K562 (cell line): Measurements from ENCODE around the gene HCAR3. TPM values are rescaled to one million over a fixed set of nuclear protein-coding genes. Genes with fewer than 3 reads are reported as not detected.

Source experiments
- ATAC-seq: fragments of 200-7000 bp; cut with Tn5 transposase; 3 replicates; pipeline ENCODE4 v1.9.1; 2020; ENCODE audit warnings: moderate library complexity
- BruUV-seq: library from RNA; stranded (reverse); fragments of 400-500 nt; replicated peaks from 2 replicates; lab custom pipeline; 2021; lab: Mats Ljungman, UMichigan
- CTCF ChIA-PET: fragments of 300-600 bp; formaldehyde crosslinking; extraction: SDS; loops from one replicate; lab custom pipeline; 2021; ENCODE audit warnings: low intra/inter-chr PET ratio; lab: Yijun Ruan, JAX
- POLR2A ChIA-PET: fragments of 300-600, 350-650 bp; sonication (Branson Sonifier 250); formaldehyde crosslinking; extraction: SDS; loops from one replicate; lab custom pipeline; 2021; ENCODE audit warnings: antibody characterized with exemption, inconsistent platforms; lab: Yijun Ruan, JAX
- DNase-seq, 4 experiments: peaks; one replicate each; pipeline versions ENCODE4 v3.0.0 to v3.0.0-alpha.2; 2011 to 2018; ENCODE audit warnings: low spot score in 3 of 4, mixed read lengths in 3 of 4; ENCODE audit errors: extremely low read depth in 1 of 4
- FAIRE-seq: peaks from 2 replicates; lab custom pipeline; 2011; peaks lifted over from hg19 to GRCh38; lab: Jason Lieb, UNC
- H2AFZ ChIP-seq: 2 replicates; pipeline ENCODE4 v1.6.0; 2011; ENCODE audit warnings: low read depth, low read length, control low read depth, inconsistent platforms
- H3K27ac ChIP-seq: fragments of 200-600 bp; 3 replicates; pipeline ENCODE4 v1.8.0; 2011; ENCODE audit warnings: low read depth, mild to moderate bottlenecking, control low read depth, inconsistent platforms, low read length, moderate library complexity, mixed read lengths; ENCODE audit errors: extremely low read depth
- H3K27me3 ChIP-seq, 2 experiments: fragments of 300-600 bp in 1 of 2; 2 replicates in 1 of 2; 3 replicates in 1 of 2; pipeline versions ENCODE4 v1.6.0 to v1.8.0; 2011; ENCODE audit warnings: inconsistent platforms in 2 of 2, low read length in 2 of 2, mild to moderate bottlenecking in 1 of 2, mixed read lengths in 1 of 2, moderate library complexity in 1 of 2; ENCODE audit not compliant: control insufficient read depth in 2 of 2, insufficient read depth in 2 of 2
- H3K36me3 ChIP-seq: fragments of 300-600 bp; 3 replicates; pipeline ENCODE4 v1.8.0; 2011; ENCODE audit warnings: mild to moderate bottlenecking, low read length, inconsistent platforms; ENCODE audit not compliant: control insufficient read depth, insufficient read depth
- H3K4me1 ChIP-seq, 2 experiments: fragments of 200-600 bp in 1 of 2; replicated peaks in 1 of 2; 2 replicates in 1 of 2; 3 replicates in 1 of 2; pipeline versions ENCODE4 v1.5.1 to v1.8.0; 2011; ENCODE audit warnings: inconsistent platforms in 2 of 2, low read length in 2 of 2, mild to moderate bottlenecking in 1 of 2, mixed read lengths in 1 of 2, moderate library complexity in 1 of 2; ENCODE audit not compliant: control insufficient read depth in 2 of 2, insufficient read depth in 2 of 2
- H3K4me2 ChIP-seq: 2 replicates; pipeline ENCODE4 v1.6.1; 2011; ENCODE audit warnings: low read length, control low read depth, inconsistent platforms, mixed read lengths; ENCODE audit not compliant: insufficient read depth
- H3K4me3 ChIP-seq: fragments of 200-600 bp; sonication (generic), shearing (Covaris generic); 2 replicates; pipeline ENCODE4 v1.5.1; 2016; ENCODE audit warnings: control low read depth, inconsistent platforms
- H3K79me2 ChIP-seq: fragments of 200-600 bp; 3 replicates; pipeline ENCODE4 v1.8.0; 2011; ENCODE audit warnings: low read length, inconsistent platforms; ENCODE audit not compliant: control insufficient read depth, insufficient read depth
- H3K9ac ChIP-seq, 2 experiments: 2 replicates each; pipeline versions ENCODE4 v1.6.0 to v1.6.1; 2011; ENCODE audit warnings: low read depth in 2 of 2, low read length in 2 of 2, control low read depth in 1 of 2, inconsistent platforms in 1 of 2, mild to moderate bottlenecking in 1 of 2, mixed read lengths in 1 of 2; ENCODE audit not compliant: insufficient read depth in 1 of 2
- H3K9me1 ChIP-seq: one replicate; pipeline ENCODE4 v1.6.0; 2011; ENCODE audit warnings: inconsistent platforms, mild to moderate bottlenecking, low read length, moderate library complexity; ENCODE audit not compliant: control insufficient read depth, insufficient read depth
- H3K9me3 ChIP-seq: replicated peaks from 2 replicates; pipeline ENCODE4 v1.5.1; 2011; ENCODE audit warnings: low read depth, low read length, inconsistent platforms; ENCODE audit not compliant: control insufficient read depth, insufficient read depth
- H4K20me1 ChIP-seq: replicated peaks from 2 replicates; pipeline ENCODE4 v1.6.1; 2011; ENCODE audit warnings: low read length, inconsistent platforms, mixed read lengths; ENCODE audit not compliant: control insufficient read depth, insufficient read depth
- BACH1 ChIP-seq: fragments of 200-800 bp; sonication (Bioruptor generic); IDR thresholded peaks from 2 replicates; pipeline ENCODE4 v1.6.1; 2016; ENCODE audit warnings: missing genetic modification characterization, missing compliant biosample characterization
- CSDE1 ChIP-seq, 2 experiments: fragments of 450-650 bp; IDR thresholded peaks; 2 replicates each; pipeline ENCODE4 v1.6.1; 2016; ENCODE audit warnings: mild to moderate bottlenecking in 1 of 2
- EGR1 ChIP-seq: fragments of 450-650 bp; conservative IDR thresholded peaks from 2 replicates; pipeline ENCODE4 v1.6.1; 2017; ENCODE audit warnings: mild to moderate bottlenecking
- GTF2B ChIP-seq: IDR thresholded peaks from 2 replicates; pipeline ENCODE4 v1.6.1; 2011; ENCODE audit not compliant: insufficient read length; ENCODE audit errors: extremely low read depth
- NCOA4 ChIP-seq: fragments of 450-650 bp; IDR thresholded peaks from 2 replicates; pipeline ENCODE4 v1.6.1; 2018; ENCODE audit warnings: mild to moderate bottlenecking; ENCODE audit not compliant: partially characterized antibody
- NRF1 ChIP-seq, 2 experiments: fragments of 450-650 bp; IDR thresholded peaks in 1 of 2; conservative IDR thresholded peaks in 1 of 2; 2 replicates each; pipeline ENCODE4 v1.6.1; 2014; ENCODE audit warnings: mild to moderate bottlenecking in 2 of 2
- PCBP1 ChIP-seq: fragments of 200-400 bp; formaldehyde crosslinking; IDR thresholded peaks from 2 replicates; pipeline ENCODE4 v1.6.1; 2018; ENCODE audit warnings: mild to moderate bottlenecking, low read depth, low read length; ENCODE audit not compliant: poor library complexity, severe bottlenecking
- U2AF1 ChIP-seq: fragments of 200-400 bp; formaldehyde crosslinking; optimal IDR thresholded peaks from 2 replicates; pipeline ENCODE3; 2017; ENCODE audit warnings: mild to moderate bottlenecking, low read depth, low read length, moderate library complexity
- ZBTB1 ChIP-seq: sonication (generic); formaldehyde crosslinking; IDR thresholded peaks from 2 replicates; pipeline ENCODE4 v1.8.1; 2023; ENCODE audit warnings: missing genetic modification reagents, low read depth, mild to moderate bottlenecking, borderline replicate concordance
- ZBTB26 ChIP-seq: fragments of 450-650 bp; formaldehyde crosslinking; IDR thresholded peaks from 2 replicates; pipeline ENCODE4 v1.4.0; 2022; ENCODE audit warnings: missing genetic modification characterization
- ZBTB5 ChIP-seq: fragments of 450-650 bp; IDR thresholded peaks from 2 replicates; pipeline ENCODE4 v1.6.1; 2017; ENCODE audit warnings: antibody characterized with exemption
- ZNF277 ChIP-seq: fragments of 250-450 bp; sonication (Bioruptor Pico); IDR thresholded peaks from 2 replicates; pipeline ENCODE4 v1.8.0; 2022; ENCODE audit warnings: inconsistent platforms, mild to moderate bottlenecking, moderate library complexity, borderline replicate concordance
- ZNF518B ChIP-seq: fragments of 250-450 bp; sonication (Bioruptor Pico); IDR thresholded peaks from 2 replicates; pipeline ENCODE4 v1.5.0; 2021; ENCODE audit warnings: mild to moderate bottlenecking, moderate library complexity
- WGBS: fragments of 100-300 bp; shearing (Covaris generic); methylation state at CpG from one replicate; pipeline ENCODE4 v1.1.6; 2016; ENCODE audit warnings: low coverage, mixed read lengths; ENCODE audit not compliant: insufficient coverage; ENCODE audit errors: missing lambda C conversion rate; 5-methylcytosine and 5-hydroxymethylcytosine counted together
- in situ Hi-C: fragments of 300-500 bp; cut with MboI; formaldehyde crosslinking; loops from 4 replicates; pipeline ENCODE4 v1.15.0; 2018; ENCODE audit warnings: inconsistent platforms, mixed read lengths
- intact Hi-C: fragments of 100-400 bp; cut with micrococcal nuclease; formaldehyde crosslinking; loops from 2 replicates; pipeline ENCODE4 v1.14.2; 2022
- polyA plus RNA-seq, 8 experiments: library from polyadenylated mRNA; depleted of rRNA in 4 of 8; stranded (reverse) in 5 of 8; unstranded in 3 of 8; fragments of >200 nt; fragmentation: Nextera tagmentation in 2 of 8; fragmentation: Illumina TruSeq in 1 of 8; extraction: Ambion mirVana in 2 of 8; extraction: Trizol in 1 of 8; gene quantifications; 2 replicates each; pipeline versions ENCODE4 v1.2.1 to v1.2.3, GENCODE V29; 2011 to 2014; ENCODE audit warnings: inconsistent platforms in 1 of 8, missing spikeins in 1 of 8
- total RNA-seq, 7 experiments: library from RNA; depleted of rRNA in 6 of 7; stranded (reverse); fragments of >200 nt in 6 of 7; fragmentation: Illumina TruSeq in 2 of 7; extraction: Trizol in 2 of 7; gene quantifications; 2 replicates each; pipeline versions ENCODE4 v1.2.1 to v1.2.3, GENCODE V29; 2011 to 2021; ENCODE audit warnings: low replicate concordance in 1 of 7

The HCAR3 gene
- total and polyA plus RNA-seq, 9 of the 15 experiments (the other 6 are each of a cell fraction or from before 2014, with no cell fraction given), result not detected

- POLR2A ChIA-PET, result interaction anchor here (0.5 to 1.6 kb wide), 4 partner anchors 10 to 67 kb away, joined by 3 to 5 read pairs (median 4); partner anchors contain the start of gene DENR
- FAIRE-seq, result no peak
- ATAC-seq, result no peak
- no peak for TF ChIP-seq U2AF1
- TF ChIP-seq ZNF277 (CRISPR knock-in tag), result no peak
- no peak for TF ChIP-seq ZBTB26
- no peak for TF ChIP-seq NCOA4
- TF ChIP-seq CSDE1 (IDR thresholded peaks at IDR 0.05), result no peak
- no peak for TF ChIP-seq ZBTB5
- TF ChIP-seq GTF2B, result no peak
- no peak for TF ChIP-seq NRF1 (conservative IDR thresholded peaks at IDR 0.05 in 1 of 2, IDR thresholded peaks at IDR 0.05 in 1 of 2)
- TF ChIP-seq ZNF518B (CRISPR knock-in tag), result no peak
- TF ChIP-seq ZBTB1 (CRISPR knock-in tag), result no peak
- no peak for TF ChIP-seq BACH1 (tag)
- TF ChIP-seq EGR1, result no peak
- no peak for TF ChIP-seq PCBP1
Observed at GRCh38 chr12:122724641-122725243, 8.1 kb upstream of the HCAR3 start.

More at GRCh38 chr12:122724641-122725243, 8.1 kb upstream of the HCAR3 start:
- CTCF ChIA-PET, result no interaction called here
- Histone ChIP-seq H3K4me3 (no peak overlapping the region), H3K4me1 (peaks cover 1 to 8% of the 10 kb centered on the region in 2 experiments; a peak in 2 of 5 replicates), H3K9ac (no peak overlapping the region), H3K27ac (no peak overlapping the region), H3K27me3 (peaks cover 9 to 19% of the 10 kb centered on the region in 2 experiments), H3K79me2 (no peaks in the 10 kb centered on the region), H3K36me3 (no peaks in the 10 kb centered on the region), H3K9me1 (no peaks in the 10 kb centered on the region), H3K9me3 (no peaks in the 10 kb centered on the region), H3K4me2 (no peak overlapping the region), H2AFZ (no peak overlapping the region), H4K20me1 (peaks cover 3% of the 10 kb centered on the region; the same call in 1 of the 2 replicates)
- 53% methylated on average over 12 of the region's 12 CpGs for WGBS
- no peak for DNase-seq
- BruUV-seq, result no TSS peak
- in situ Hi-C loops, result no loop called here
- intact Hi-C loops, result no loop called here
